Panc1 (cell line): Measurements from ENCODE around the gene PEX7. TPM values are rescaled to one million over a fixed set of nuclear protein-coding genes. Genes with fewer than 3 reads are reported as not detected.

Experiments used
- ATAC-seq: fragments of 200-7000 bp; cut with Tn5 transposase; 2 replicates; pipeline ENCODE4 v1.9.1; 2020; ENCODE audit warnings: mild to moderate bottlenecking, moderate library complexity
- BruUV-seq: library from RNA; stranded (reverse); fragments of 400-500 nt; replicated peaks from 2 replicates; lab custom pipeline; 2021; lab: Mats Ljungman, UMichigan
- CTCF ChIA-PET: fragments of 300-600 bp; sonication (Branson Sonifier 250); formaldehyde crosslinking; loops from one replicate; lab custom pipeline; 2022; ENCODE audit warnings: antibody characterized with exemption; lab: Charles Lee
- POLR2A ChIA-PET: fragments of 300-600 bp; sonication (Branson Sonifier 250); formaldehyde crosslinking; loops from one replicate; lab custom pipeline; 2022; ENCODE audit warnings: antibody characterized with exemption; lab: Charles Lee
- DNase-seq: peaks from one replicate; pipeline ENCODE4 v3.0.0-alpha.2; 2010; ENCODE audit warnings: low read depth, low spot score
- H3K27ac ChIP-seq: 2 replicates; pipeline ENCODE4 v1.5.1; 2011; ENCODE audit warnings: mild to moderate bottlenecking, low read length, inconsistent platforms
- H3K27me3 ChIP-seq: fragments of 200-500 bp; sonication (Bioruptor generic); 2 replicates; pipeline ENCODE4 v1.6.0; 2014; ENCODE audit warnings: low read length, inconsistent platforms; ENCODE audit not compliant: control insufficient read depth, insufficient read depth
- H3K36me3 ChIP-seq: fragments of 200-500 bp; sonication (Bioruptor generic); 2 replicates; pipeline ENCODE4 v1.5.1; 2014; ENCODE audit warnings: inconsistent platforms, mild to moderate bottlenecking, low read length, moderate library complexity; ENCODE audit not compliant: control insufficient read depth, insufficient read depth
- H3K4me1 ChIP-seq: 2 replicates; pipeline ENCODE4 v1.5.1; 2011; ENCODE audit warnings: inconsistent platforms, mild to moderate bottlenecking, low read length, moderate library complexity; ENCODE audit not compliant: control insufficient read depth, insufficient read depth
- H3K4me3 ChIP-seq, 2 experiments: 2 replicates each; pipeline ENCODE4 v1.5.1; 2011 to 2012; ENCODE audit warnings: low read depth in 2 of 2, low read length in 2 of 2, mild to moderate bottlenecking in 2 of 2, inconsistent platforms in 1 of 2, moderate library complexity in 1 of 2
- H3K9me3 ChIP-seq: fragments of 200-500 bp; sonication (Bioruptor generic); 2 replicates; pipeline ENCODE4 v1.5.1; 2014; ENCODE audit warnings: low read depth, mild to moderate bottlenecking, inconsistent platforms, low read length, moderate library complexity; ENCODE audit not compliant: control insufficient read depth, insufficient read depth
- CTCF ChIP-seq: fragments of 450-650 bp; IDR thresholded peaks from 2 replicates; pipeline ENCODE4 v1.5.1; 2017; ENCODE audit warnings: mild to moderate bottlenecking
- POLR2AphosphoS5 ChIP-seq: IDR thresholded peaks from 2 replicates; pipeline ENCODE4 v1.6.1; 2012; ENCODE audit warnings: mild to moderate bottlenecking, low read depth, low read length, moderate library complexity
- REST ChIP-seq, 2 experiments: IDR thresholded peaks; 2 replicates each; pipeline ENCODE4 v1.6.1; 2011 to 2012; ENCODE audit warnings: low read depth in 2 of 2, control low read depth in 1 of 2, low read length in 1 of 2, mild to moderate bottlenecking in 1 of 2, moderate library complexity in 1 of 2; ENCODE audit not compliant: insufficient read depth in 1 of 2
- SIN3A ChIP-seq: IDR thresholded peaks from 2 replicates; pipeline ENCODE4 v1.6.1; 2012; ENCODE audit warnings: low read depth, mild to moderate bottlenecking, low read length, moderate library complexity, borderline replicate concordance; ENCODE audit not compliant: insufficient read depth
- TCF7L2 ChIP-seq: IDR thresholded peaks from 2 replicates; pipeline ENCODE4 v1.6.1; 2011; ENCODE audit warnings: mild to moderate bottlenecking, low read depth, low read length, inconsistent platforms
- in situ Hi-C: cut with HindIII; loops from 2 replicates; pipeline ENCODE4 v1.10.0; 2016; ENCODE audit warnings: low sequenced_read_pairs, low pct_unique_long_range_greater_than_20kb
- intact Hi-C: fragments of 100-400 bp; cut with micrococcal nuclease; formaldehyde crosslinking; loops from one replicate; pipeline ENCODE4 v1.10.0; 2022; ENCODE audit not compliant: unreplicated experiment
- total RNA-seq: library from RNA; stranded (reverse); gene quantifications from one replicate; pipeline ENCODE4 v1.2.1, GENCODE V29; 2021; ENCODE audit not compliant: unreplicated experiment

The PEX7 gene
- total RNA-seq, 1 experiment from 2014 or later, result 8.8 TPM

DNA sequence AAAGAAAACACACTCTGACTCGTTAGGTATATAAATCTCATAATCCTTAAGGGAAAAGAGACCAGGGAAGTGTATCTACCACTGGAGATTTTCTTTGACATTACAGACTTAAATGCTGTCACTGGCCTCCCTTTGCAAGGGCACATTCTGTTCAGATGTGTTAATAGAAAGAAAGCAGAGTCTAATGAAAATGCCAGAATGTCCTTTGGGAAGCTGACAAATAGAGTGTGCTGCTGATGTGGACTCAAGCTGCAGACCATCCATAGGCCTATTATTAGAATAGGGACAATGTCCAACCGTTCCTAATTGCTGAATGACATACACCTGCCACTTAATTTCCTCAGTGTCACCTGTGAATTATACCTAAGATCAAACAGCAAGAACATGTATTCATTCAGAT lies 140.9 kb downstream of the PEX7 start:
- POLR2A ChIA-PET, result no interaction called here
- H3K27me3 ChIP-seq, result no peaks in the 10 kb centered on the region
- CTCF ChIA-PET, result no interaction called here
- intact Hi-C loops (no loop called here), in situ Hi-C loops (no loop called here)
- no peak overlapping the region for H3K27ac ChIP-seq
- no peaks in the 10 kb centered on the region for H3K9me3 ChIP-seq
- DNase-seq (no peak), ATAC-seq (no peak)
- H3K36me3 ChIP-seq, result no peaks in the 10 kb centered on the region
- no peak for TF ChIP-seq TCF7L2
- no peak for TF ChIP-seq REST (IDR thresholded peaks at IDR 0.05; ENCODE audit: insufficient read depth in 1 of 2, low read depth in 2 of 2, low read length in 1 of 2)
- TF ChIP-seq SIN3A, result no peak
- no peak for TF ChIP-seq CTCF
- TF ChIP-seq POLR2AphosphoS5, result no peak
- H3K4me3 ChIP-seq, result no peak overlapping the region
- no peaks in the 10 kb centered on the region for H3K4me1 ChIP-seq
- BruUV-seq, result no TSS peak

Other genes starting within 250 kb of the PEX7 start
- 8.1 TPM for gene MAP3K5, start 30.1 kb upstream of the PEX7 start, total RNA-seq
- gene SLC35D3, start 99.7 kb downstream of the PEX7 start, total RNA-seq, result not detected
- not detected for gene IL20RA, start 222.4 kb downstream of the PEX7 start, total RNA-seq